Aorta (tissue), 5 donors: Measurements from ENCODE around the gene ATAD2B. TPM values are rescaled to one million over a fixed set of nuclear protein-coding genes. Genes with fewer than 3 reads are reported as not detected.

Experiments used
- ATAC-seq: fragments of 200-7000 bp; cut with Tn5 transposase; one replicate; pipeline ENCODE4 v1.9.1; 2022; ENCODE audit warnings: moderate library complexity; ENCODE audit not compliant: low FRiP score
- DNase-seq, 2 donors: peaks; one replicate each; pipeline ENCODE4 v3.0.0-alpha.2; 2020
- H3K27ac ChIP-seq, 2 donors: one replicate each; pipeline ENCODE4 v1.5.1; 2013; ENCODE audit warnings: low read length in 2 of 2, mild to moderate bottlenecking in 2 of 2, moderate library complexity in 2 of 2, control low read depth in 1 of 2, inconsistent platforms in 1 of 2, low read depth in 1 of 2
- H3K27me3 ChIP-seq, 2 donors: one replicate each; pipeline ENCODE4 v1.6.1; 2013; ENCODE audit warnings: control low read depth in 1 of 2, low read length in 1 of 2, mild to moderate bottlenecking in 1 of 2, moderate library complexity in 1 of 2; ENCODE audit not compliant: insufficient read depth in 2 of 2, control insufficient read depth in 1 of 2
- H3K36me3 ChIP-seq, 2 donors: one replicate each; pipeline ENCODE4 v1.6.1; 2013; ENCODE audit warnings: control low read depth in 1 of 2, low read length in 1 of 2, mild to moderate bottlenecking in 1 of 2; ENCODE audit not compliant: insufficient read depth in 2 of 2, control insufficient read depth in 1 of 2
- H3K4me1 ChIP-seq, 2 donors: one replicate each; pipeline ENCODE4 v1.6.1; 2013; ENCODE audit warnings: low read length in 2 of 2, control low read depth in 1 of 2, mild to moderate bottlenecking in 1 of 2, moderate library complexity in 1 of 2; ENCODE audit not compliant: insufficient read depth in 2 of 2, control insufficient read depth in 1 of 2
- H3K4me3 ChIP-seq, 2 donors: one replicate each; pipeline ENCODE4 v1.5.1; 2013; ENCODE audit warnings: low read length in 2 of 2, control low read depth in 1 of 2, mild to moderate bottlenecking in 1 of 2
- H3K9me3 ChIP-seq: one replicate; pipeline ENCODE4 v1.6.1; 2013; ENCODE audit warnings: mild to moderate bottlenecking, low read length; ENCODE audit not compliant: control insufficient read depth
- WGBS, 2 donors: extraction: QIAGEN DNeasy Blood & Tissue Kit; methylation state at CpG; one replicate each; pipeline ENCODE4 v1.1.7; 2013; 5-methylcytosine and 5-hydroxymethylcytosine counted together
- intact Hi-C, 2 donors: fragments of 100-400 bp; cut with DNase I; formaldehyde crosslinking; loops; one replicate each; pipeline versions ENCODE4 v1.14.2 to v1.15.0; 2022
- polyA plus RNA-seq, 2 donors: library from polyadenylated mRNA; stranded (reverse); fragments of 200-250 nt; gene quantifications; one replicate each; pipeline ENCODE4 v1.2.3, GENCODE V29; 2013
- total RNA-seq, 2 donors: library from RNA; stranded (reverse); fragmentation: NEBNext Ultra II Directional; extraction: Animal tissue kit (Norgen Biotek cat#: 25700); gene quantifications; one replicate each; pipeline ENCODE4 v1.2.1, GENCODE V29; 2021
- donor health status: healthy with polysubstance abuse.
- donor health status: Bipolar disorder and iron deficiency.
- donor health status: DM: no; HTN: no; CAD: no.
- donor health status: DM: no; HTN: no; CAD: no.
- donor health status: DM: yes; HTN: yes; CAD: no.

The ATAD2B gene
- total and polyA plus RNA-seq, 4 donors, result 2.3 to 45.8 (median 18.5) TPM

GRCh38 chr2:23705771-23706612, 220.9 kb downstream of the ATAD2B start:
- ATAC-seq (no peak), DNase-seq (peak in 1 of 2 donors; percentile 36)
- Histone ChIP-seq H3K4me3 (no peak overlapping the region), H3K9me3 (no peaks in the 10 kb centered on the region), H3K27me3 (no peaks in the 10 kb centered on the region), H3K36me3 (peaks cover 0 to 6% of the 10 kb centered on the region in 2 donors), H3K4me1 (no peaks in the 10 kb centered on the region), H3K27ac (no peak overlapping the region)
- 90 to 93% methylated on average over 18 of the region's 18 CpGs for WGBS, 2 donors
- intact Hi-C loops, result no loop called here

- Histone ChIP-seq H3K36me3 (peaks cover 0 to 9% of the 10 kb centered on the region in 2 donors), H3K27ac (no peak overlapping the region), H3K4me1 (no peaks in the 10 kb centered on the region), H3K9me3 (no peaks in the 10 kb centered on the region), H3K4me3 (no peak overlapping the region), H3K27me3 (no peaks in the 10 kb centered on the region)
- 91 to 92% methylated on average over 16 of the region's 16 CpGs for WGBS, 2 donors
- DNase-seq (peak in 1 of 2 donors; percentile 30), ATAC-seq (peak; percentile 22)
- intact Hi-C loops, result no loop called here
Measured at GRCh38 chr2:23703583-23704385, 223.1 kb downstream of the ATAD2B start.

- ATAC-seq (no peak), DNase-seq (no peak)
- intact Hi-C loops, result no loop called here
Measured at GRCh38 chr2:23703037-23703582, 223.8 kb downstream of the ATAD2B start.

GRCh38 chr2:23700627-23701026, 226.3 kb downstream of the ATAD2B start:
- WGBS, 2 donors, result 80 to 81% methylated on average over 5 of the region's 5 CpGs
- DNase-seq (peak in 1 of 2 donors; percentile 14), ATAC-seq (no peak)

More at GRCh38 chr2:23703037-23703582, 223.8 kb downstream of the ATAD2B start:
- Histone ChIP-seq H3K9me3 (no peaks in the 10 kb centered on the region), H3K36me3 (peaks cover 0 to 9% of the 10 kb centered on the region in 2 donors), H3K4me1 (no peaks in the 10 kb centered on the region), H3K4me3 (no peak overlapping the region), H3K27ac (no peak overlapping the region), H3K27me3 (no peaks in the 10 kb centered on the region)
- WGBS, 2 donors, result 96 to 98% methylated on average over 16 to 17 of the region's 17 CpGs

GRCh38 chr2:23699580-23699925, 227.4 kb downstream of the ATAD2B start:
- WGBS, 2 donors, result 95 to 98% methylated on average over 5 of the region's 5 CpGs
- Histone ChIP-seq H3K4me3 (no peak overlapping the region), H3K27ac (no peak overlapping the region), H3K4me1 (no peaks in the 10 kb centered on the region), H3K9me3 (no peaks in the 10 kb centered on the region), H3K27me3 (no peaks in the 10 kb centered on the region), H3K36me3 (peaks cover 0 to 7% of the 10 kb centered on the region in 2 donors)
- ATAC-seq (no peak), DNase-seq (no peak)
- intact Hi-C loops, result no loop called here

More at GRCh38 chr2:23700627-23701026, 226.3 kb downstream of the ATAD2B start:
- Histone ChIP-seq H3K36me3 (peaks cover 0 to 7% of the 10 kb centered on the region in 2 donors), H3K4me1 (no peaks in the 10 kb centered on the region), H3K9me3 (no peaks in the 10 kb centered on the region), H3K27me3 (no peaks in the 10 kb centered on the region), H3K4me3 (no peak overlapping the region), H3K27ac (no peak overlapping the region)
- intact Hi-C loops, result no loop called here

GRCh38 chr2:23698721-23699579, 228.0 kb downstream of the ATAD2B start:
- no peak overlapping the region for H3K27ac ChIP-seq
- no peaks in the 10 kb centered on the region for H3K4me1 ChIP-seq
- DNase-seq (peak in 1 of 2 donors; percentile 29), ATAC-seq (no peak)
- no peaks in the 10 kb centered on the region for H3K9me3 ChIP-seq
- no peak overlapping the region for H3K4me3 ChIP-seq
- 85 to 87% methylated on average over 15 to 17 of the region's 17 CpGs for WGBS, 2 donors
- H3K27me3 ChIP-seq, result no peaks in the 10 kb centered on the region
- intact Hi-C loops, result no loop called here
- H3K36me3 ChIP-seq, result peaks cover 0 to 8% of the 10 kb centered on the region in 2 donors
